GM19025 (cell line): Measurements from ENCODE around the gene ANK2.
A peak's percentile ranks its signal among the peaks of the same experiment; 100 is the strongest.
"Not testable (repeated sequence)": the region's sequence is repeated elsewhere in the genome, so short reads cannot be mapped to it uniquely, and the experiment has no call there.

Source experiments
- ATAC-seq: cut with Tn5 transposase; IDR thresholded peaks from one replicate; pipeline ENCODE4 v1.9.1; 2021; ENCODE audit warnings: mild to moderate bottlenecking, low read depth, moderate library complexity; ENCODE audit not compliant: unreplicated experiment

The ANK2 gene

GRCh38 chr4:113050837-113051236, 1.4 kb downstream of the ANK2 start:
- ATAC-seq, result no peak

- ATAC-seq, result no peak
These were observed 1.9 kb downstream of the ANK2 start for GRCh38 chr4:113051361-113051760.

- ATAC-seq, result peak; percentile 82
These were observed 3.0 kb downstream of the ANK2 start for GRCh38 chr4:113052379-113052951.

GRCh38 chr4:113053883-113054282, 4.4 kb downstream of the ANK2 start:
- no peak for ATAC-seq

GRCh38 chr4:113056318-113056717, 6.9 kb downstream of the ANK2 start:
- ATAC-seq, result no peak

GRCh38 chr4:113057891-113058290, 8.4 kb downstream of the ANK2 start:
- no peak for ATAC-seq

GRCh38 chr4:113059449-113060182, 10.2 kb downstream of the ANK2 start:
- ATAC-seq, result no peak

- ATAC-seq, result no peak
These were observed 11.4 kb downstream of the ANK2 start for GRCh38 chr4:113060853-113061252.

GRCh38 chr4:113064244-113064643, 14.8 kb downstream of the ANK2 start:
- no peak for ATAC-seq

- no peak for ATAC-seq
These were observed 16.2 kb downstream of the ANK2 start for GRCh38 chr4:113065629-113066028.

GRCh38 chr4:113068771-113069170, 19.3 kb downstream of the ANK2 start:
- not testable (repeated sequence) for ATAC-seq

- ATAC-seq, result no peak
These were observed 19.9 kb downstream of the ANK2 start for GRCh38 chr4:113069212-113069892.

GRCh38 chr4:113070755-113071154, 21.3 kb downstream of the ANK2 start:
- ATAC-seq, result no peak

GRCh38 chr4:113071274-113071673, 21.8 kb downstream of the ANK2 start:
- no peak for ATAC-seq

- ATAC-seq, result no peak
These were observed 22.4 kb downstream of the ANK2 start for GRCh38 chr4:113071805-113072204.

GRCh38 chr4:113073451-113074005, 24.1 kb downstream of the ANK2 start:
- no peak for ATAC-seq

GRCh38 chr4:113077575-113077974, 28.1 kb downstream of the ANK2 start:
- ATAC-seq, result no peak

GRCh38 chr4:113078066-113078465, 28.6 kb downstream of the ANK2 start:
- ATAC-seq, result no peak

GRCh38 chr4:113080050-113080449, 30.6 kb downstream of the ANK2 start:
- ATAC-seq, result peak; percentile 76

- no peak for ATAC-seq
These were observed 31.2 kb downstream of the ANK2 start for GRCh38 chr4:113080624-113081023.

GRCh38 chr4:113083346-113083745, 33.9 kb downstream of the ANK2 start:
- no peak for ATAC-seq
